Measurements from ENCODE around the gene NACC2. TPM values are rescaled to one million over a fixed set of nuclear protein-coding genes. Genes with fewer than 3 reads are reported as not detected.

The NACC2 gene
- total and polyA plus RNA-seq, 2 of the 8 experiments (the other 6 are each of a cell fraction or from before 2014, with no cell fraction given) = 8.3 to 14.0 TPM

DNA sequence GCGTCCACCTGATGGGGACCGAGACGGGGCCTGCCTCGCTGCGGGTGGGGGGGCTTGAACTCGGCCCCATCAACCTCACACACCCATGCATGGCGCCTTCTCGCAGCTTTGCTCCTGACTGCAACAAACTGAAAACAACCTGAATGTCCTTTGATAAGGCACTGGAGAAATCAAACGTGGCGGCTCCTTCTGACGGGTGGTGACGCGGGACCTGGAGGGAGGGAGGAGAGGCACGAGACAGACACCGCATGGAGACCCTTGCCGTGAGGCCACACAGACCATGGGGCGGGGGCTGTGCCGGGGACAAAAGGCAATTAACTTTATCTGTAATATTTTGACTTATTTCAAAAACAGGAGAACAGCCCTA lies 48.6 kb downstream of the NACC2 start:
- H3K27ac ChIP-seq (ENCODE audit: low read depth, low read length) = no peak overlapping the region
- H3K27me3 ChIP-seq (replicated peaks in 1 of 4; ENCODE audit: control insufficient read depth in 3 of 4, extremely low read depth in 1 of 4, insufficient read depth in 3 of 4, low read length in 3 of 4) = peaks cover 0 to 2% (median 0%) of the 10 kb centered on the region in 4 experiments; a peak in 2 of 7 replicates
- FAIRE-seq (no peak), DNase-seq (ENCODE audit: low read depth in 1 of 2, low spot score in 2 of 2) (no peak)
- H3K36me3 ChIP-seq (ENCODE audit: control insufficient read depth in 2 of 4, insufficient read depth in 4 of 4, low read length in 3 of 4) = peaks cover 0 to 7% (median under 1%) of the 10 kb centered on the region in 4 experiments; a peak in 4 of 8 replicates
- no peak overlapping the region for H3K4me3 ChIP-seq (ENCODE audit: extremely low read depth in 1 of 4, insufficient read depth in 2 of 4, low read depth in 3 of 4, low read length in 4 of 4)
- H2BK20ac ChIP-seq (ENCODE audit: low read length) = no peak overlapping the region
- no peak overlapping the region for H3K4ac ChIP-seq (replicated peaks; ENCODE audit: insufficient read length, low read depth, low read length)
- H3K79me2 ChIP-seq (ENCODE audit: control insufficient read depth in 1 of 2, insufficient read depth in 2 of 2, low read length in 2 of 2) = no peaks in the 10 kb centered on the region; a peak in 2 of 4 replicates
- H3K23me2 ChIP-seq (ENCODE audit: low read depth, low read length) = peaks cover 11% of the 10 kb centered on the region; the same call in 1 of the 2 replicates
- H4K91ac ChIP-seq (replicated peaks; ENCODE audit: insufficient read length, low read length) = no peak overlapping the region
- H2AK5ac ChIP-seq (ENCODE audit: low read depth, low read length) = no peak overlapping the region
- no peak overlapping the region for H2AFZ ChIP-seq (ENCODE audit: low read length)
- no peak overlapping the region for H3K4me2 ChIP-seq (ENCODE audit: insufficient read depth in 1 of 2, low read depth in 2 of 2, low read length in 2 of 2)
- no peak overlapping the region for H4K5ac ChIP-seq (ENCODE audit: insufficient read length, low read depth, low read length)
- CTCF ChIA-PET (ENCODE audit: partially characterized antibody) = interaction anchor here (0.7 to 1.6 kb wide), 3 partner anchors 44 to 140 kb away, joined by 3 to 4 read pairs (median 3); no protein-coding TSS in a partner anchor
- H4K20me1 ChIP-seq (replicated peaks in 1 of 2; ENCODE audit: control insufficient read depth in 1 of 2, insufficient read depth in 2 of 2, low read length in 2 of 2) = peaks cover 0 to 14% of the 10 kb centered on the region in 2 experiments
- H3K9me3 ChIP-seq (ENCODE audit: insufficient read depth in 2 of 2, low read depth in 1 of 2, low read length in 1 of 2) = no peaks in the 10 kb centered on the region
- peaks cover 2% of the 10 kb centered on the region; the same call in 1 of the 2 replicates for H3K79me1 ChIP-seq (ENCODE audit: low read depth, low read length)
- no peak overlapping the region for H3K56ac ChIP-seq (replicated peaks; ENCODE audit: insufficient read length, low read depth, low read length)
- no peak overlapping the region for H4K8ac ChIP-seq (ENCODE audit: extremely low read depth, insufficient read depth, low read length)
- no peak overlapping the region for H2BK5ac ChIP-seq (ENCODE audit: low read depth, low read length)
- H3K23ac ChIP-seq (ENCODE audit: insufficient read length) = no peak overlapping the region
- POLR2A ChIA-PET (ENCODE audit: partially characterized antibody) = interaction anchor here (0.8 kb wide), 1 partner anchor 11 kb away, joined by 3 read pairs; no protein-coding TSS in a partner anchor
- no peak overlapping the region for H3K9ac ChIP-seq (replicated peaks in 1 of 4; ENCODE audit: extremely low read depth in 1 of 4, low read depth in 3 of 4, low read length in 3 of 4)
- 80% methylated on average over 11 of the region's 18 CpGs; no CpG with 5 or more reads in 1 of the 2 experiments for WGBS, 2 experiments (ENCODE audit: extremely low coverage in 1 of 2, insufficient coverage in 1 of 2, insufficient read length in 1 of 2, insufficient replicate concordance in 2 of 2, low coverage in 1 of 2, low lambda C conversion rate in 2 of 2, missing lambda C conversion rate in 1 of 2)
- TF ChIP-seq TAF1 (IDR thresholded peaks at IDR 0.05; ENCODE audit: low read depth, low read length) = no peak
- TF ChIP-seq, protein P1, sequence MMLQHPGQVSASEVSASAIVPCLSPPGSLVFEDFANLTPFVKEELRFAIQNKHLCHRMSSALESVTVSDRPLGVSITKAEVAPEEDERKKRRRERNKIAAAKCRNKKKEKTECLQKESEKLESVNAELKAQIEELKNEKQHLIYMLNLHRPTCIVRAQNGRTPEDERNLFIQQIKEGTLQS (IDR thresholded peaks at IDR 0.05; ENCODE audit: insufficient read depth, low read depth, low read length) = no peak
- no peak for TF ChIP-seq EZH2 (IDR thresholded peaks at IDR 0.05; ENCODE audit: low read depth, low read length, severe bottlenecking)
- no peak for TF ChIP-seq BCL11A (IDR thresholded peaks at IDR 0.05; ENCODE audit: low read depth in 2 of 2, low read length in 2 of 2)
- no peak for TF ChIP-seq KDM1A (IDR thresholded peaks at IDR 0.05; ENCODE audit: borderline replicate concordance, low read length)
- TF ChIP-seq TEAD4 (IDR thresholded peaks at IDR 0.05; ENCODE audit: low read depth, low read length) = no peak
- TF ChIP-seq HDAC2 (IDR thresholded peaks at IDR 0.05; ENCODE audit: borderline replicate concordance in 1 of 2, low read depth in 2 of 2, low read length in 2 of 2) = no peak
- TF ChIP-seq GTF2F1 (IDR thresholded peaks at IDR 0.05; ENCODE audit: borderline replicate concordance, low read depth, low read length) = no peak
- no peak overlapping the region for H3K14ac ChIP-seq (ENCODE audit: insufficient read length)
- no peak overlapping the region for H2BK12ac ChIP-seq (ENCODE audit: low read depth, low read length)
- H2BK15ac ChIP-seq (ENCODE audit: low read length) = no peak overlapping the region
- H3K4me1 ChIP-seq (replicated peaks in 1 of 4; ENCODE audit: control insufficient read depth in 3 of 4, insufficient read depth in 4 of 4, low read length in 3 of 4) = peaks cover 0 to 27% (median 8%) of the 10 kb centered on the region in 4 experiments; a peak in 5 of 7 replicates
- no peak overlapping the region for H2BK120ac ChIP-seq (replicated peaks; ENCODE audit: low read depth, low read length)
- no peak overlapping the region for H3K18ac ChIP-seq (ENCODE audit: extremely low read depth, low read length)
